ENCODE data around the gene EPOP.
"Not testable (repeated sequence)": the region's sequence is repeated elsewhere in the genome, so short reads cannot be mapped to it uniquely, and the experiment has no call there.

EPOP gene

GRCh38 chr17:38632334-38632733 lies 42.4 kb downstream of the EPOP start:
- DNase-seq (ENCODE audit: low read depth): no peak
- no peak overlapping the region for H3K4me3 ChIP-seq (ENCODE audit: low read depth, low read length)
- TF ChIP-seq CTCF (IDR thresholded peaks at IDR 0.05; ENCODE audit: control insufficient read depth, extremely low read depth, insufficient read depth): no peak

GRCh38 chr17:38628441-38628840 lies 46.3 kb downstream of the EPOP start:
- no peak for DNase-seq (ENCODE audit: low read depth)
- H3K4me3 ChIP-seq (ENCODE audit: low read depth, low read length): no peak overlapping the region
- no peak for TF ChIP-seq CTCF (IDR thresholded peaks at IDR 0.05; ENCODE audit: control insufficient read depth, extremely low read depth, insufficient read depth)

- DNase-seq (ENCODE audit: low read depth): no peak
- no peak for TF ChIP-seq CTCF (IDR thresholded peaks at IDR 0.05; ENCODE audit: control insufficient read depth, extremely low read depth, insufficient read depth)
Observed at GRCh38 chr17:38627957-38628356, 46.8 kb downstream of the EPOP start.

GRCh38 chr17:38626606-38627226 lies 48.0 kb downstream of the EPOP start:
- not testable (repeated sequence) for DNase-seq (ENCODE audit: low read depth); H3K4me3 ChIP-seq (ENCODE audit: low read depth, low read length)

More at GRCh38 chr17:38627957-38628356, 46.8 kb downstream of the EPOP start:
- H3K4me3 ChIP-seq (ENCODE audit: low read depth, low read length): no peak overlapping the region

GRCh38 chr17:38625482-38625881 lies 49.3 kb downstream of the EPOP start:
- no peak for DNase-seq (ENCODE audit: low read depth)
- TF ChIP-seq CTCF (IDR thresholded peaks at IDR 0.05; ENCODE audit: control insufficient read depth, extremely low read depth, insufficient read depth): no peak
- no peak overlapping the region for H3K4me3 ChIP-seq (ENCODE audit: low read depth, low read length)

GRCh38 chr17:38624782-38625355 lies 49.9 kb downstream of the EPOP start:
- DNase-seq (ENCODE audit: low read depth); H3K4me3 ChIP-seq (ENCODE audit: low read depth, low read length): not testable (repeated sequence)
